Osteocyte (in vitro differentiated cells): ENCODE data around the gene NOP9. TPM values are rescaled to one million over a fixed set of nuclear protein-coding genes. Genes with fewer than 3 reads are reported as not detected.

Experiments
- DNase-seq: peaks from one replicate; pipeline ENCODE4 v3.0.0; 2021; ENCODE audit warnings: mixed read lengths; ENCODE audit not compliant: unreplicated experiment; ENCODE audit errors: extremely low spot score
- H3K27ac Mint-ChIP-seq: one replicate; pipeline ENCODE4 v1.8.0; 2021; ENCODE audit warnings: mild to moderate bottlenecking, mixed read lengths; ENCODE audit not compliant: unreplicated experiment
- H3K27me3 Mint-ChIP-seq: one replicate; pipeline ENCODE4 v1.8.0; 2021; ENCODE audit warnings: mixed read lengths; ENCODE audit not compliant: unreplicated experiment
- H3K36me3 Mint-ChIP-seq: one replicate; pipeline ENCODE4 v1.8.0; 2021; ENCODE audit warnings: mixed read lengths; ENCODE audit not compliant: unreplicated experiment
- H3K4me1 Mint-ChIP-seq: one replicate; pipeline ENCODE4 v1.8.0; 2021; ENCODE audit warnings: mixed read lengths; ENCODE audit not compliant: unreplicated experiment
- H3K4me3 Mint-ChIP-seq: one replicate; pipeline ENCODE4 v1.8.0; 2021; ENCODE audit warnings: mild to moderate bottlenecking, moderate library complexity, mixed read lengths; ENCODE audit not compliant: unreplicated experiment
- H3K9me3 Mint-ChIP-seq: one replicate; pipeline ENCODE4 v1.8.0; 2021; ENCODE audit warnings: mixed read lengths; ENCODE audit not compliant: unreplicated experiment
- CTCF ChIP-seq: fragments of 200-600 bp; sonication (generic); IDR thresholded peaks from 2 replicates; pipeline ENCODE4 v1.5.0; 2021; ENCODE audit warnings: antibody characterized with exemption, mild to moderate bottlenecking, moderate library complexity
- total RNA-seq: library from RNA; stranded (reverse); gene quantifications from 2 replicates; pipeline ENCODE4 v1.2.1, GENCODE V29; 2021

NOP9 gene
- total RNA-seq, 1 donor from 2014 or later: 28.2 TPM

- H3K4me3 Mint-ChIP-seq: no peak within 1 kb of the TSS
- H3K27ac Mint-ChIP-seq: peak within 1 kb of the TSS; percentile 61
- peak; percentile 91 for TF ChIP-seq CTCF
- peaks cover 32% of the 10 kb centered on the region for H3K36me3 Mint-ChIP-seq
- no peaks in the 10 kb centered on the region for H3K9me3 Mint-ChIP-seq
- no peaks in the 10 kb centered on the region for H3K27me3 Mint-ChIP-seq
- DNase-seq: no peak
- peaks cover 6% of the 10 kb centered on the region for H3K4me1 Mint-ChIP-seq
These were observed 8.1 kb downstream of the NOP9 start, which contains the start of gene CIDEB for GRCh38 chr14:24307575-24308341. Gene CIDEB, minus strand, starts transcription at chr14:24307977. Its CDS starts 119 bp downstream, at chr14:24307858.

- DNase-seq: no peak
These were observed 8.9 kb downstream of the NOP9 start for GRCh38 chr14:24308342-24309124.

GRCh38 chr14:24309538-24310264 lies 10.1 kb downstream of the NOP9 start, which contains the start of gene LTB4R2:
Gene LTB4R2, plus strand, starts transcription at chr14:24310140. Its CDS starts 525 bp downstream, at chr14:24310665.
- Mint-ChIP-seq H3K27me3 (no peaks in the 10 kb centered on the region), H3K27ac (no peak within 1 kb of the TSS), H3K4me1 (peaks cover 6% of the 10 kb centered on the region), H3K9me3 (no peaks in the 10 kb centered on the region), H3K4me3 (no peak within 1 kb of the TSS), H3K36me3 (peaks cover 19% of the 10 kb centered on the region)
- no peak for TF ChIP-seq CTCF
- DNase-seq: no peak

More at GRCh38 chr14:24308342-24309124, 8.9 kb downstream of the NOP9 start:
- Mint-ChIP-seq H3K27ac (peak overlapping the region; percentile 36), H3K4me1 (peaks cover 6% of the 10 kb centered on the region), H3K27me3 (no peaks in the 10 kb centered on the region), H3K9me3 (no peaks in the 10 kb centered on the region), H3K36me3 (peaks cover 28% of the 10 kb centered on the region), H3K4me3 (no peak overlapping the region)
- peak; percentile 6 for TF ChIP-seq CTCF

GRCh38 chr14:24310265-24310645 lies 10.6 kb downstream of the NOP9 start:
- peaks cover 6% of the 10 kb centered on the region for H3K4me1 Mint-ChIP-seq
- no peak for TF ChIP-seq CTCF
- H3K4me3 Mint-ChIP-seq: no peak overlapping the region

More at GRCh38 chr14:24310265-24310645, 10.6 kb downstream of the NOP9 start:
- H3K27ac Mint-ChIP-seq: no peak overlapping the region
- no peak for DNase-seq
- no peaks in the 10 kb centered on the region for H3K9me3 Mint-ChIP-seq
- no peaks in the 10 kb centered on the region for H3K27me3 Mint-ChIP-seq
- peaks cover 14% of the 10 kb centered on the region for H3K36me3 Mint-ChIP-seq
